ENCODE measurements around the gene POTEB.
"Not testable (repeated sequence)": the region's sequence is repeated elsewhere in the genome, so short reads cannot be mapped to it uniquely, and the experiment has no call there.

The POTEB gene

DNA sequence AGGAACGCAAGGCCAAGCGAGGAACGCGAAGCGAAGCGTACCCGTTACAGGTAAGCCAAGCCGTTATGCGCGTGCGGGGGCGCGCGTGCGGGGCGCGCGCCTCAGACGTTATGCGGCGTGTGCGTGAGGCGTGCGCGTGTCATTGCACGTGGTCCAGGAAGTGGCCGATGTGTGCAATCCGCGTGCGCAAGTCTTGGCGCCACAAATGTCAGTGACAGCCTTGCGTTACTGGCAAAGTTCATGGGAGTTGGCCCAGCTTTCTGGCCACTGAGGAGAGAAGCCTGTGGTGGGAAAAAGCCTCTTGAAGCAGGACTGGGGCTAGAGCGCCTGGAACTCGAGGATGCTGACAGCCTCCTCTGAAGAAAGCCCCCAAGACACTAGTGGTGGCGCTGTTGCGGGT, at the start of gene POTEB:
Gene POTEB (minus strand): TSS at position 101 of the 400 bp plus-strand sequence. CDS start 489 bp downstream, outside the sequence.
- DNase-seq (ENCODE audit: low read depth in 3 of 3, low spot score in 1 of 3): not testable (repeated sequence)

DNA sequence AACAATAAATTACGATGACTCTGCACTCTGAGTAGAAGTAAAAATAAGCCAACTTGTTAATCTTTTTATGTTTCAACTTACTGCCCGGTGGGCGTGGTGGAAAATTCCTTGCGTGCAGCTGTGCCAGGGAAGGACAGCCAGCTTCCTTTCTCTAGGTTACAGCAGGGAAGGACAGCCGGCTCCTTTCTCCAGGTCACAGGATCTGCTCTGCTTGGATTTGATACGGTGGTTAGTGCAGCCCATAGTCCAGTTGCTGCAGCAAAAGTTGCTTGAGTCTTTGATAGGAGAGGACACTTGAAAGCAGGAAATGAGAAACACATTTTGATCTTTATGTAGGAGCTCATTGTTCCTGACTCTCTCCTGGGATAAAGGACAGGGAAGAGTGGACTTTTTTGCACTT, 13.4 kb upstream of the POTEB start:
- DNase-seq (ENCODE audit: low read depth in 3 of 3, low spot score in 1 of 3): not testable (repeated sequence)

DNA sequence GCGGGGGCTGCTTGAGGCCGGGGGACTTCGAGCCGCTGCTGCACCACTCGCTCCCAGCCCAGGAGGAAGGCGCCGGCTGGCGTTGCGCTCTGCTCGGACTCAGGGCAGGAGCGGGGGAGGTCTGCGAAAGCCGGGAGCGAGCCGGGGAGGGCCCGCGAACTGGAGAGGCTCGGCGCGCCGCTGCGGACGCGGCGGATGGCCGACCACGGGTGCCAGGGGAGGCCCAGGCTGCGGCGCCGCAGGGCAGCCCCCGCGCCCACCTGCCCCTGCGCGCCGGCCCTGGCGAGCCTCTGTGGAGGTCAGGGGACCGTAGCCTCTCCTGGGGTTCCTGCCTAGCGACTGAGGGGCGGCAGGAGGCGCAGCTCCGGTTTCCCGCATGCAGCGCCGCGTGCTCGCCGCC, 12.0 kb upstream of the POTEB start:
- DNase-seq (ENCODE audit: low read depth in 3 of 3, low spot score in 1 of 3): not testable (repeated sequence)

DNA sequence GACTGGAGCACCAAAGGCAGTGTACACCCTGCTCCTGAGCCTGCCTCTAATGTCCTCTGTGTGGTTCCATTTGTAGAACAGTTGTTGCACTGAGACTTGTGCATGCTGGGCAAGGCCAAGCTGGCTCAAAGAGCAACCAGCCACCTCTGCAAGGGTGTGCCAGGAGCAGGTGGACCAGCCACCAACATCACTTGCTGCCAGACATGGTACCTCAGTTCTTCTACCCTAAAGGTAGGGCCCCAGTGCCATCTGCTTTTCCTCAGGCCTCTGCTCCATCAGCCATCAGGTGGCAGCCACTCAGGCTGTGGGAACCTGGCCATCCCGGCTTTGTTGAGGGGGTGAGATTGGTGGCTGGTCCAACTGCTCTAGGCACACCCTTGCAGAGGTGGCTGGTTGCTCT, 38.7 kb downstream of the POTEB start:
- DNase-seq (ENCODE audit: low read depth in 3 of 3, low spot score in 1 of 3): not testable (repeated sequence)
